GM23338 (cell line): ENCODE results near the gene ASPG. TPM values are rescaled to one million over a fixed set of nuclear protein-coding genes. Genes with fewer than 3 reads are reported as not detected.

Experiments
- ATAC-seq: fragments of 200-7000 bp; cut with Tn5 transposase; 3 replicates; pipeline ENCODE4 v1.9.1; 2020
- DNase-seq: peaks from one replicate; pipeline ENCODE4 v3.0.0-alpha.2; 2015; ENCODE audit warnings: low spot score
- H2AFZ ChIP-seq: fragments of 200-600 bp; sonication (generic); 2 replicates; pipeline ENCODE4 v1.8.0; 2016; ENCODE audit warnings: antibody characterized with exemption, mild to moderate bottlenecking, moderate library complexity
- H3F3A ChIP-seq: fragments of 200-600 bp; sonication (generic); replicated peaks from 2 replicates; pipeline ENCODE4 v1.8.0; 2017; ENCODE audit warnings: antibody characterized with exemption, mixed run types, low read depth
- H3K27ac ChIP-seq: fragments of 200-600 bp; sonication (generic); 2 replicates; pipeline ENCODE4 v1.6.1; 2016; ENCODE audit warnings: low read depth
- H3K27me3 ChIP-seq: fragments of 200-600 bp; sonication (generic); 2 replicates; pipeline ENCODE4 v1.8.0; 2016; ENCODE audit warnings: mild to moderate bottlenecking, mixed run types, moderate library complexity; ENCODE audit not compliant: insufficient read depth
- H3K36me3 ChIP-seq: fragments of 200-600 bp; sonication (generic); 2 replicates; pipeline ENCODE4 v1.8.0; 2016; ENCODE audit warnings: mild to moderate bottlenecking; ENCODE audit not compliant: insufficient read depth
- H3K4me1 ChIP-seq: fragments of 200-600 bp; sonication (generic); 2 replicates; pipeline ENCODE4 v1.8.0; 2016; ENCODE audit warnings: mild to moderate bottlenecking, moderate library complexity; ENCODE audit not compliant: insufficient read depth
- H3K4me2 ChIP-seq: fragments of 200-600 bp; sonication (generic); 2 replicates; pipeline ENCODE4 v1.7.1; 2017; ENCODE audit warnings: mixed run types
- H3K4me3 ChIP-seq: fragments of 200-600 bp; sonication (generic); 2 replicates; pipeline ENCODE4 v1.6.1; 2016; ENCODE audit warnings: mixed run types
- H3K79me2 ChIP-seq: fragments of 200-600 bp; sonication (generic); replicated peaks from 2 replicates; pipeline ENCODE4 v1.8.0; 2017; ENCODE audit warnings: mild to moderate bottlenecking; ENCODE audit not compliant: insufficient read depth
- H3K9me2 ChIP-seq: fragments of 200-600 bp; sonication (generic); 2 replicates; pipeline ENCODE4 v1.8.0; 2017; ENCODE audit not compliant: insufficient read depth
- H4K20me1 ChIP-seq: fragments of 200-600 bp; sonication (generic); replicated peaks from 2 replicates; pipeline ENCODE4 v1.8.0; 2017; ENCODE audit warnings: mild to moderate bottlenecking; ENCODE audit not compliant: insufficient read depth
- H3K27ac Mint-ChIP-seq: 2 replicates; pipeline ENCODE4 v1.8.0; 2020; ENCODE audit warnings: inconsistent platforms, mild to moderate bottlenecking, moderate library complexity, mixed read lengths
- H3K27me3 Mint-ChIP-seq: 3 replicates; pipeline ENCODE4 v1.8.0; 2022; ENCODE audit warnings: low read depth, mild to moderate bottlenecking, moderate library complexity, mixed read lengths, inconsistent platforms; ENCODE audit not compliant: insufficient read depth, poor library complexity
- H3K36me3 Mint-ChIP-seq: 3 replicates; pipeline ENCODE4 v1.8.0; 2021; ENCODE audit warnings: low read depth, mild to moderate bottlenecking, inconsistent platforms, moderate library complexity, mixed read lengths
- H3K4me1 Mint-ChIP-seq: 3 replicates; pipeline ENCODE4 v1.8.0; 2020; ENCODE audit warnings: mild to moderate bottlenecking, inconsistent platforms, mixed read lengths
- H3K4me3 Mint-ChIP-seq: 3 replicates; pipeline ENCODE4 v1.8.0; 2021; ENCODE audit warnings: moderate library complexity, mild to moderate bottlenecking, inconsistent platforms, mixed read lengths
- H3K9me3 Mint-ChIP-seq: 3 replicates; pipeline ENCODE4 v1.8.0; 2020; ENCODE audit warnings: moderate library complexity, mild to moderate bottlenecking, inconsistent platforms, mixed read lengths
- CTCF ChIP-seq, 2 experiments: fragments of 200-600 bp in 1 of 2; sonication (generic) in 1 of 2; conservative IDR thresholded peaks; 2 replicates each; pipeline versions ENCODE4 v1.5.1 to v1.6.1; 2016 to 2017; ENCODE audit warnings: antibody characterized with exemption in 2 of 2, low read depth in 2 of 2, mild to moderate bottlenecking in 2 of 2, moderate library complexity in 1 of 2
- ETS1 ChIP-seq: IDR thresholded peaks from 2 replicates; pipeline ENCODE4 v1.6.1; 2016; ENCODE audit warnings: antibody characterized with exemption
- EZH2 ChIP-seq: fragments of 200-600 bp; sonication (generic); IDR thresholded peaks from one replicate; pipeline ENCODE4 v1.8.0; 2017; ENCODE audit warnings: antibody characterized with exemption, mild to moderate bottlenecking, low read depth; ENCODE audit not compliant: unreplicated experiment
- EZH2phosphoT487 ChIP-seq: fragments of 200-600 bp; sonication (generic); IDR thresholded peaks from one replicate; pipeline ENCODE4 v1.8.1; 2018; ENCODE audit warnings: antibody characterized with exemption; ENCODE audit not compliant: unreplicated experiment
- JUNB ChIP-seq: IDR thresholded peaks from one replicate; pipeline ENCODE4 v1.6.1; 2016; ENCODE audit warnings: antibody characterized with exemption; ENCODE audit not compliant: unreplicated experiment
- NANOG ChIP-seq: IDR thresholded peaks from 2 replicates; pipeline ENCODE4 v1.6.1; 2016; ENCODE audit warnings: antibody characterized with exemption, borderline replicate concordance
- POLR2AphosphoS5 ChIP-seq: IDR thresholded peaks from 2 replicates; pipeline ENCODE4 v1.6.1; 2016; ENCODE audit warnings: antibody characterized with exemption, low read depth
- ZNF114 ChIP-seq: fragments of 250-450 bp; sonication (Bioruptor Pico); IDR thresholded peaks from 2 replicates; pipeline ENCODE4 v1.5.0; 2020; ENCODE audit warnings: mild to moderate bottlenecking, moderate library complexity
- ZNF331 ChIP-seq: fragments of 250-450 bp; sonication (Bioruptor Pico); IDR thresholded peaks from 2 replicates; pipeline ENCODE4 v1.5.0; 2020; ENCODE audit warnings: low read depth, mild to moderate bottlenecking, moderate library complexity
- polyA plus RNA-seq: library from polyadenylated mRNA; unstranded; fragments of >200 nt; fragmentation: Nextera tagmentation; extraction: Ambion mirVana; gene quantifications from 2 replicates; pipeline ENCODE4 v1.2.1, GENCODE V29; 2016
- total RNA-seq: library from RNA; depleted of rRNA; stranded (reverse); fragments of >200 nt; shearing (Covaris generic); gene quantifications from 2 replicates; pipeline ENCODE4 v1.2.3, GENCODE V29; 2014
- TF ChIP-seq, protein P1 (sequence below): fragments of 250-450 bp; sonication (Bioruptor Pico); IDR thresholded peaks from 2 replicates; pipeline ENCODE4 v1.5.0; 2020; ENCODE audit warnings: mild to moderate bottlenecking, moderate library complexity
- TF ChIP-seq, protein P2 (sequence below): IDR thresholded peaks from one replicate; pipeline ENCODE4 v1.6.1; 2018; ENCODE audit warnings: antibody characterized with exemption; ENCODE audit not compliant: unreplicated experiment

The ASPG gene
- total and polyA plus RNA-seq, 2 experiments from 2014 or later, result 0.61 to 6.2 TPM

DNA sequence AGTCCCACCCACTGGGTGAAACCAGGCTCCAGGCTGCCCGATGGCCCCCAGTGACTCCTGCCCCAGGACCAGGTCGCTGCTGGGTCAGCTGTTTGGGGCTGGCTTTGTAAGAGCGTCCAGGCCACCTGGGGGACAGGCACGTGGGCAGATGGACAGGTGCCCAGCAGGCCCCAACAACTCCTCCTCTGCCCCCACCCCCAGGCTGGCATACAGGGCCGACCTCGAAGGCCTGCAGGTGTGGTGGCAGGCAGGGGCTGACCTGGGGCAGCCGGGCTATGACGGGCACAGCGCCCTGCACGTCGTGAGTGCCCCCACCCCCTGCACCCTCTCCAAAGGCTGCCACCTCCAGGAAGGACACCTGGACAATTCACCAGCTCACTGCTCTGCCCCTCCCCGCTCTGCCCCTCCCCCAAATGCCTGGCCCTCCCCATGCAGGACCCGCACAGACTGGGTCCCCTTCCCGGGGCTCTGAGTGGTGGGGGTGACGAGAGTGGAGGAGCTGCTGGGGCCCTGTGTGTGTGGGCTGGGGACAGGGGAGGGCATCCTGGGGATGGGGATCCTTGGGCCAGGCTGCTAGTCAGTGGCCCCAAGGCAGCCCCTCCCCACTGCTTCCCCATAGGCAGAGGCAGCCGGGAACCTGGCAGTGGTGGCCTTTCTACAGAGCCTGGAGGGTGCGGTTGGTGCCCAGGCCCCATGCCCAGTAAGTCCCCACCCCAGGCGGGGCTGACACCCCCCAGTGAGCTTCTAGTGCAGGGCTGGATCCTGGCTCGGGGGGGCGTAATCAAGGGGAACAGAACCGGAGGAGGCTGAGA lies 26.0 kb downstream of the ASPG start:
- Histone ChIP-seq H3K27ac (no peak overlapping the region), H3K79me2 (no peaks in the 10 kb centered on the region), H3K27me3 (peaks cover 8% of the 10 kb centered on the region), H2AFZ (no peak overlapping the region), H3F3A (no peaks in the 10 kb centered on the region), H3K4me2 (no peak overlapping the region), H3K9me2 (no peaks in the 10 kb centered on the region), H3K4me1 (no peaks in the 10 kb centered on the region; the same call in 1 of the 2 replicates), H3K36me3 (no peaks in the 10 kb centered on the region), H4K20me1 (no peaks in the 10 kb centered on the region), H3K4me3 (no peak overlapping the region)
- TF ChIP-seq POLR2AphosphoS5 (no peak), ZNF331 (CRISPR knock-in tag) (no peak), JUNB (no peak), EZH2 (no peak), CTCF (conservative IDR thresholded peaks at IDR 0.05; ENCODE audit: low read depth in 2 of 2) (no peak), ETS1 (no peak), EZH2phosphoT487 (no peak), NANOG (no peak), ZNF114 (CRISPR knock-in tag) (no peak)
- TF ChIP-seq, protein P1, sequence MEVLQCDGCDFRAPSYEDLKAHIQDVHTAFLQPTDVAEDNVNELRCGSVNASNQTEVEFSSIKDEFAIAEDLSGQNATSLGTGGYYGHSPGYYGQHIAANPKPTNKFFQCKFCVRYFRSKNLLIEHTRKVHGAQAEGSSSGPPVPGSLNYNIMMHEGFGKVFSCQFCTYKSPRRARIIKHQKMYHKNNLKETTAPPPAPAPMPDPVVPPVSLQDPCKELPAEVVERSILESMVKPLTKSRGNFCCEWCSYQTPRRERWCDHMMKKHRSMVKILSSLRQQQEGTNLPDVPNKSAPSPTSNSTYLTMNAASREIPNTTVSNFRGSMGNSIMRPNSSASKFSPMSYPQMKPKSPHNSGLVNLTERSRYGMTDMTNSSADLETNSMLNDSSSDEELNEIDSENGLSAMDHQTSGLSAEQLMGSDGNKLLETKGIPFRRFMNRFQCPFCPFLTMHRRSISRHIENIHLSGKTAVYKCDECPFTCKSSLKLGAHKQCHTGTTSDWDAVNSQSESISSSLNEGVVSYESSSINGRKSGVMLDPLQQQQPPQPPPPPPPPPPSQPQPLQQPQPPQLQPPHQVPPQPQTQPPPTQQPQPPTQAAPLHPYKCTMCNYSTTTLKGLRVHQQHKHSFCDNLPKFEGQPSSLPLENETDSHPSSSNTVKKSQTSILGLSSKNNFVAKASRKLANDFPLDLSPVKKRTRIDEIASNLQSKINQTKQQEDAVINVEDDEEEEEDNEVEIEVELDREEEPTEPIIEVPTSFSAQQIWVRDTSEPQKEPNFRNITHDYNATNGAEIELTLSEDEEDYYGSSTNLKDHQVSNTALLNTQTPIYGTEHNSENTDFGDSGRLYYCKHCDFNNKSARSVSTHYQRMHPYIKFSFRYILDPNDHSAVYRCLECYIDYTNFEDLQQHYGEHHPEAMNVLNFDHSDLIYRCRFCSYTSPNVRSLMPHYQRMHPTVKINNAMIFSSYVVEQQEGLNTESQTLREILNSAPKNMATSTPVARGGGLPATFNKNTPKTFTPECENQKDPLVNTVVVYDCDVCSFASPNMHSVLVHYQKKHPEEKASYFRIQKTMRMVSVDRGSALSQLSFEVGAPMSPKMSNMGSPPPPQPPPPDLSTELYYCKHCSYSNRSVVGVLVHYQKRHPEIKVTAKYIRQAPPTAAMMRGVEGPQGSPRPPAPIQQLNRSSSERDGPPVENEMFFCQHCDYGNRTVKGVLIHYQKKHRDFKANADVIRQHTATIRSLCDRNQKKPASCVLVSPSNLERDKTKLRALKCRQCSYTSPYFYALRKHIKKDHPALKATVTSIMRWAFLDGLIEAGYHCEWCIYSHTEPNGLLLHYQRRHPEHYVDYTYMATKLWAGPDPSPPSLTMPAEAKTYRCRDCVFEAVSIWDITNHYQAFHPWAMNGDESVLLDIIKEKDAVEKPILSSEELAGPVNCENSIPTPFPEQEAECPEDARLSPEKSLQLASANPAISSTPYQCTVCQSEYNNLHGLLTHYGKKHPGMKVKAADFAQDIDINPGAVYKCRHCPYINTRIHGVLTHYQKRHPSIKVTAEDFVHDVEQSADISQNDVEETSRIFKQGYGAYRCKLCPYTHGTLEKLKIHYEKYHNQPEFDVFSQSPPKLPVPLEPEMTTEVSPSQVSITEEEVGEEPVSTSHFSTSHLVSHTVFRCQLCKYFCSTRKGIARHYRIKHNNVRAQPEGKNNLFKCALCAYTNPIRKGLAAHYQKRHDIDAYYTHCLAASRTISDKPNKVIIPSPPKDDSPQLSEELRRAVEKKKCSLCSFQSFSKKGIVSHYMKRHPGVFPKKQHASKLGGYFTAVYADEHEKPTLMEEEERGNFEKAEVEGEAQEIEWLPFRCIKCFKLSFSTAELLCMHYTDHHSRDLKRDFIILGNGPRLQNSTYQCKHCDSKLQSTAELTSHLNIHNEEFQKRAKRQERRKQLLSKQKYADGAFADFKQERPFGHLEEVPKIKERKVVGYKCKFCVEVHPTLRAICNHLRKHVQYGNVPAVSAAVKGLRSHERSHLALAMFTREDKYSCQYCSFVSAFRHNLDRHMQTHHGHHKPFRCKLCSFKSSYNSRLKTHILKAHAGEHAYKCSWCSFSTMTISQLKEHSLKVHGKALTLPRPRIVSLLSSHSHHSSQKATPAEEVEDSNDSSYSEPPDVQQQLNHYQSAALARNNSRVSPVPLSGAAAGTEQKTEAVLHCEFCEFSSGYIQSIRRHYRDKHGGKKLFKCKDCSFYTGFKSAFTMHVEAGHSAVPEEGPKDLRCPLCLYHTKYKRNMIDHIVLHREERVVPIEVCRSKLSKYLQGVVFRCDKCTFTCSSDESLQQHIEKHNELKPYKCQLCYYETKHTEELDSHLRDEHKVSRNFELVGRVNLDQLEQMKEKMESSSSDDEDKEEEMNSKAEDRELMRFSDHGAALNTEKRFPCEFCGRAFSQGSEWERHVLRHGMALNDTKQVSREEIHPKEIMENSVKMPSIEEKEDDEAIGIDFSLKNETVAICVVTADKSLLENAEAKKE, result no peak
- TF ChIP-seq, protein P2, sequence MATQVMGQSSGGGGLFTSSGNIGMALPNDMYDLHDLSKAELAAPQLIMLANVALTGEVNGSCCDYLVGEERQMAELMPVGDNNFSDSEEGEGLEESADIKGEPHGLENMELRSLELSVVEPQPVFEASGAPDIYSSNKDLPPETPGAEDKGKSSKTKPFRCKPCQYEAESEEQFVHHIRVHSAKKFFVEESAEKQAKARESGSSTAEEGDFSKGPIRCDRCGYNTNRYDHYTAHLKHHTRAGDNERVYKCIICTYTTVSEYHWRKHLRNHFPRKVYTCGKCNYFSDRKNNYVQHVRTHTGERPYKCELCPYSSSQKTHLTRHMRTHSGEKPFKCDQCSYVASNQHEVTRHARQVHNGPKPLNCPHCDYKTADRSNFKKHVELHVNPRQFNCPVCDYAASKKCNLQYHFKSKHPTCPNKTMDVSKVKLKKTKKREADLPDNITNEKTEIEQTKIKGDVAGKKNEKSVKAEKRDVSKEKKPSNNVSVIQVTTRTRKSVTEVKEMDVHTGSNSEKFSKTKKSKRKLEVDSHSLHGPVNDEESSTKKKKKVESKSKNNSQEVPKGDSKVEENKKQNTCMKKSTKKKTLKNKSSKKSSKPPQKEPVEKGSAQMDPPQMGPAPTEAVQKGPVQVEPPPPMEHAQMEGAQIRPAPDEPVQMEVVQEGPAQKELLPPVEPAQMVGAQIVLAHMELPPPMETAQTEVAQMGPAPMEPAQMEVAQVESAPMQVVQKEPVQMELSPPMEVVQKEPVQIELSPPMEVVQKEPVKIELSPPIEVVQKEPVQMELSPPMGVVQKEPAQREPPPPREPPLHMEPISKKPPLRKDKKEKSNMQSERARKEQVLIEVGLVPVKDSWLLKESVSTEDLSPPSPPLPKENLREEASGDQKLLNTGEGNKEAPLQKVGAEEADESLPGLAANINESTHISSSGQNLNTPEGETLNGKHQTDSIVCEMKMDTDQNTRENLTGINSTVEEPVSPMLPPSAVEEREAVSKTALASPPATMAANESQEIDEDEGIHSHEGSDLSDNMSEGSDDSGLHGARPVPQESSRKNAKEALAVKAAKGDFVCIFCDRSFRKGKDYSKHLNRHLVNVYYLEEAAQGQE, result no peak
- peaks cover 21% of the 10 kb centered on the region for H3K27me3 Mint-ChIP-seq
- peaks cover 4% of the 10 kb centered on the region; the same call in 2 of the 3 replicates for H3K4me1 Mint-ChIP-seq
- H3K9me3 Mint-ChIP-seq, result no peaks in the 10 kb centered on the region
- ATAC-seq, result no peak
- no peak for DNase-seq
- H3K36me3 Mint-ChIP-seq, result no peaks in the 10 kb centered on the region
- H3K4me3 Mint-ChIP-seq, result no peak overlapping the region
- H3K27ac Mint-ChIP-seq, result no peak overlapping the region
